Retinal pigment epithelial cell (primary cell): ENCODE measurements around the gene GTF3C5.

Source experiments
- DNase-seq: peaks from one replicate; pipeline ENCODE4 v3.0.0-alpha.2; 2010; ENCODE audit warnings: low read depth
- H3K4me3 ChIP-seq: 2 replicates; pipeline ENCODE4 v1.5.1; 2011; ENCODE audit warnings: mild to moderate bottlenecking, low read length, control low read depth, moderate library complexity
- CTCF ChIP-seq: conservative IDR thresholded peaks from 2 replicates; pipeline ENCODE4 v1.5.1; 2011; ENCODE audit warnings: low read depth, low read length, control low read depth, inconsistent platforms

GTF3C5 gene

GRCh38 chr9:133043449-133044035 is 12.7 kb downstream of the GTF3C5 start:
- H3K4me3 ChIP-seq, result no peak overlapping the region
- no peak for DNase-seq
- TF ChIP-seq CTCF, result no peak

GRCh38 chr9:133044125-133044524 is 13.3 kb downstream of the GTF3C5 start:
- H3K4me3 ChIP-seq, result no peak overlapping the region
- TF ChIP-seq CTCF, result no peak
- DNase-seq, result no peak

- DNase-seq, result no peak
- TF ChIP-seq CTCF, result no peak
- H3K4me3 ChIP-seq, result no peak overlapping the region
These were observed 13.9 kb downstream of the GTF3C5 start for GRCh38 chr9:133044661-133045060.

GRCh38 chr9:133045132-133045531 is 14.3 kb downstream of the GTF3C5 start:
- H3K4me3 ChIP-seq, result no peak overlapping the region
- no peak for DNase-seq
- TF ChIP-seq CTCF, result no peak

GRCh38 chr9:133046196-133046899 is 15.6 kb downstream of the GTF3C5 start:
- DNase-seq, result no peak
- no peak for TF ChIP-seq CTCF
- no peak overlapping the region for H3K4me3 ChIP-seq

- no peak for DNase-seq
- TF ChIP-seq CTCF, result no peak
These were observed 16.1 kb downstream of the GTF3C5 start for GRCh38 chr9:133046900-133047295.

GRCh38 chr9:133048595-133048994 is 17.8 kb downstream of the GTF3C5 start:
- no peak overlapping the region for H3K4me3 ChIP-seq
- no peak for DNase-seq
- TF ChIP-seq CTCF, result peak; percentile 54

More at GRCh38 chr9:133046900-133047295, 16.1 kb downstream of the GTF3C5 start:
- H3K4me3 ChIP-seq, result no peak overlapping the region
